ENCODE data around the gene PHEX.
"Not testable (repeated sequence)": the region's sequence is repeated elsewhere in the genome, so short reads cannot be mapped to it uniquely, and the experiment has no call there.

PHEX gene

GRCh38 chrX:22249371-22249770 is 217.2 kb downstream of the PHEX start:
- FAIRE-seq = no peak

- no peak for FAIRE-seq
These were observed 236.6 kb downstream of the PHEX start for GRCh38 chrX:22268706-22269105.

DNA sequence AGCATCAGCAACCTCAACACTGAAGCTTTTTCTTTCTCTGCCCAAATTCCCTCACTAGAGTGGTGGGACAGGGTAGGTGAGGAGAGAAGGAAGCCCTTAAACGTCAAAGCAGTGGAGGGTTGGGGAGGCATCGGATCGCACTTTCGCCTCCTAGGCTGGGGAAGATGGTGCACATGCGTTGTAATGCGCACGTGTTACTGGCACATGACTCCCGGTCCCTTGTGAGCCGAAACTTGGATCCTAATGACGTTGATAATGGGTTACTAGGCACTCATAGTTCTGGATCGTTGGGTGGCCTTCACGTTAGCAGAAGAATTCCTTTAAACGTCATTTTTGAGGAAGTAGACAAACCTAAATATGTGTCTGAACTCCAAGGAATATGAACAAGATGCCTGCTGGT is 240.5 kb downstream of the PHEX start, which contains the start of gene CBLL2:
Gene CBLL2 (plus strand): TSS at position 301 of the 400 bp plus-strand sequence. CDS start 79 bp downstream, at position 380.
- no peak for FAIRE-seq

GRCh38 chrX:22273714-22274317 is 241.7 kb downstream of the PHEX start:
- no peak for FAIRE-seq

- FAIRE-seq = no peak
These were observed 244.7 kb downstream of the PHEX start for GRCh38 chrX:22276781-22277180.

DNA sequence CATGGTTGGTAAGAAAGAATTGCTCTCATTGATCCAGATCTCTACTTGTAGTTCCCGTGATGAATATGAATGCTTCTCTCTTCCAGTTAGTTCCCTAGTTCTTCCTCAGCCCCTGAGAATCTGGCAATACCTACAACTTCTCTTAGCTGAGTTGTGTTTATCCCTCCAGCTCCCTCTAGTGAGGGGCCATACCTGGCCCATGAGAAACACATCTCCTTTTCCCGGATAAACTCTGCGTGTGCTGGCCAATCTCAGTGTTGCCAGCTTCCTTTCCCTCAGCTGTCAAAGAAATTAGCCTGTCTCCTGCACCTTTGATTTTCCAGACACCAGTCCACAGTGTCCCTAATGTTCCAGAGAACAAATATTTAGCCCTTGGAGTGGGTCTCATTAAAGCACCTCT is 246.2 kb downstream of the PHEX start:
- no peak for FAIRE-seq

- not testable (repeated sequence) for FAIRE-seq
These were observed 257.1 kb downstream of the PHEX start for GRCh38 chrX:22289209-22289608.

DNA sequence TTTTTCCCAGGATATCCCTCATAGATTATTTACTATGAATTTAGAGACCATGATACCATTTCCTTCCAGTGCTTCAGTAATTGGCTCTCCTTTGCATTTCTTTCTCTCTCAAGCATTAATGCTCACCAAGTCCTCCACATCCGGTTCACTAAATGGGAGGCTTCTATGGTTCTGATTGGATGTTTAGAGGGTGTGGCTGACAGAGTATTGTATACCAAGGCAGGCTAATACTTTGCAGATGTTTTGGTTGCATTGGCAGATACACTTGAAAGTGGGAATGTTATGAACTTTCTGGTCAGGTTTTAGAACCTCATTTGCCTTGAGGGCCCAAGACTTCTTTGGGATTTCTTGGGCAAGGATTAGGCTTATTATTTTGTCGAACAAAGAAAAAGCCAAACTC is 264.7 kb downstream of the PHEX start:
- FAIRE-seq = no peak

GRCh38 chrX:22300130-22300529 is 268.0 kb downstream of the PHEX start:
- no peak for FAIRE-seq

All from endometrium (tissue), 2 donors.